Fibroblast of lung (primary cell): ENCODE measurements around the gene WDR49. TPM values are rescaled to one million over a fixed set of nuclear protein-coding genes. Genes with fewer than 3 reads are reported as not detected.

ENCODE experiments used
- DNase-seq, 2 donors: peaks; one replicate each; pipeline versions ENCODE4 v3.0.0 to v3.0.0-alpha.2; 2010; ENCODE audit warnings: low read depth in 2 of 2
- H2AFZ ChIP-seq: 2 replicates; pipeline ENCODE4 v1.5.1; 2012; ENCODE audit warnings: low read length, control low read depth, inconsistent platforms
- H3K27ac ChIP-seq: 2 replicates; pipeline ENCODE4 v1.5.1; 2011; ENCODE audit warnings: low read length, control low read depth; ENCODE audit not compliant: insufficient read depth
- H3K27me3 ChIP-seq: 2 replicates; pipeline ENCODE4 v1.5.1; 2011; ENCODE audit warnings: mild to moderate bottlenecking, low read length; ENCODE audit not compliant: control insufficient read depth, insufficient read depth
- H3K36me3 ChIP-seq: 2 replicates; pipeline ENCODE4 v1.5.1; 2011; ENCODE audit warnings: low read length; ENCODE audit not compliant: control insufficient read depth, insufficient read depth
- H3K4me1 ChIP-seq: 2 replicates; pipeline ENCODE4 v1.5.1; 2011; ENCODE audit warnings: low read length; ENCODE audit not compliant: control insufficient read depth, insufficient read depth; ENCODE audit errors: extremely low read depth
- H3K4me2 ChIP-seq: 2 replicates; pipeline ENCODE4 v1.5.1; 2011; ENCODE audit warnings: low read length, control low read depth; ENCODE audit not compliant: insufficient read depth; ENCODE audit errors: extremely low read depth
- H3K4me3 ChIP-seq, 4 experiments: fragments of 200-600 bp in 1 of 4; sonication (generic) in 1 of 4; replicated peaks in 1 of 4; 2 replicates each; pipeline ENCODE4 v1.5.1; 2011 to 2016; ENCODE audit warnings: low read length in 4 of 4, low read depth in 3 of 4, mild to moderate bottlenecking in 3 of 4, control low read depth in 2 of 4, inconsistent platforms in 1 of 4, mixed read lengths in 1 of 4; ENCODE audit not compliant: insufficient read depth in 1 of 4; ENCODE audit errors: control extremely low read depth in 1 of 4
- H3K79me2 ChIP-seq: 2 replicates; pipeline ENCODE4 v1.5.1; 2012; ENCODE audit warnings: mild to moderate bottlenecking, low read length, inconsistent platforms; ENCODE audit not compliant: control insufficient read depth, insufficient read depth
- H3K9ac ChIP-seq: 2 replicates; pipeline ENCODE4 v1.5.1; 2011; ENCODE audit warnings: mild to moderate bottlenecking, low read length, control low read depth; ENCODE audit not compliant: insufficient read depth
- H3K9me3 ChIP-seq: 2 replicates; pipeline ENCODE4 v1.5.1; 2012; ENCODE audit warnings: low read depth, low read length; ENCODE audit not compliant: control insufficient read depth, insufficient read depth
- H4K20me1 ChIP-seq: 2 replicates; pipeline ENCODE4 v1.5.1; 2011; ENCODE audit warnings: low read length; ENCODE audit not compliant: control insufficient read depth, insufficient read depth; ENCODE audit errors: extremely low read depth
- EZH2 ChIP-seq: IDR thresholded peaks from 2 replicates; pipeline ENCODE4 v1.5.1; 2012; ENCODE audit warnings: low read length, control low read depth, mild to moderate bottlenecking; ENCODE audit errors: missing control alignments
- polyA plus RNA-seq, 2 donors: library from polyadenylated mRNA; depleted of rRNA in 1 of 2; stranded (reverse) in 1 of 2; unstranded in 1 of 2; fragments of >200 nt; gene quantifications; 2 replicates each; pipeline ENCODE4 v1.2.1, GENCODE V29; 2011 to 2012; ENCODE audit warnings: missing spikeins in 1 of 2
- total RNA-seq: library from RNA; depleted of rRNA; stranded (reverse); fragments of >200 nt; gene quantifications from 2 replicates; pipeline ENCODE4 v1.2.1, GENCODE V29; 2014
- TF ChIP-seq, protein P1 (sequence below), 2 donors: IDR thresholded peaks in 1 of 2; conservative IDR thresholded peaks in 1 of 2; 1 replicate in 1 of 2; 2 replicates in 1 of 2; pipeline ENCODE4 v1.5.1; 2011 to 2012; ENCODE audit warnings: low read length in 2 of 2, control low read depth in 1 of 2, inconsistent platforms in 1 of 2, low read depth in 1 of 2, mild to moderate bottlenecking in 1 of 2

WDR49 gene
- total and polyA plus RNA-seq, 2 donors (not counting 1 experiment from before 2014, with no cell fraction given) = under 0.01 TPM; not detected in 1

GRCh38 chr3:167520266-167521005 lies 133.3 kb downstream of the WDR49 start:
- Histone ChIP-seq H3K9ac (no peak overlapping the region), H3K27ac (no peak overlapping the region), H3K79me2 (no peaks in the 10 kb centered on the region), H3K4me3 (no peak overlapping the region), H3K4me1 (no peaks in the 10 kb centered on the region), H2AFZ (no peak overlapping the region), H3K36me3 (no peaks in the 10 kb centered on the region), H4K20me1 (no peaks in the 10 kb centered on the region), H3K27me3 (no peaks in the 10 kb centered on the region), H3K4me2 (no peak overlapping the region), H3K9me3 (no peaks in the 10 kb centered on the region)
- no peak for DNase-seq
- TF ChIP-seq, protein P1, sequence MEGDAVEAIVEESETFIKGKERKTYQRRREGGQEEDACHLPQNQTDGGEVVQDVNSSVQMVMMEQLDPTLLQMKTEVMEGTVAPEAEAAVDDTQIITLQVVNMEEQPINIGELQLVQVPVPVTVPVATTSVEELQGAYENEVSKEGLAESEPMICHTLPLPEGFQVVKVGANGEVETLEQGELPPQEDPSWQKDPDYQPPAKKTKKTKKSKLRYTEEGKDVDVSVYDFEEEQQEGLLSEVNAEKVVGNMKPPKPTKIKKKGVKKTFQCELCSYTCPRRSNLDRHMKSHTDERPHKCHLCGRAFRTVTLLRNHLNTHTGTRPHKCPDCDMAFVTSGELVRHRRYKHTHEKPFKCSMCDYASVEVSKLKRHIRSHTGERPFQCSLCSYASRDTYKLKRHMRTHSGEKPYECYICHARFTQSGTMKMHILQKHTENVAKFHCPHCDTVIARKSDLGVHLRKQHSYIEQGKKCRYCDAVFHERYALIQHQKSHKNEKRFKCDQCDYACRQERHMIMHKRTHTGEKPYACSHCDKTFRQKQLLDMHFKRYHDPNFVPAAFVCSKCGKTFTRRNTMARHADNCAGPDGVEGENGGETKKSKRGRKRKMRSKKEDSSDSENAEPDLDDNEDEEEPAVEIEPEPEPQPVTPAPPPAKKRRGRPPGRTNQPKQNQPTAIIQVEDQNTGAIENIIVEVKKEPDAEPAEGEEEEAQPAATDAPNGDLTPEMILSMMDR (conservative IDR thresholded peaks at IDR 0.05 in 1 of 2, IDR thresholded peaks at IDR 0.05 in 1 of 2; ENCODE audit: low read depth in 1 of 2, low read length in 2 of 2) = no peak
- no peak for TF ChIP-seq EZH2

DNA sequence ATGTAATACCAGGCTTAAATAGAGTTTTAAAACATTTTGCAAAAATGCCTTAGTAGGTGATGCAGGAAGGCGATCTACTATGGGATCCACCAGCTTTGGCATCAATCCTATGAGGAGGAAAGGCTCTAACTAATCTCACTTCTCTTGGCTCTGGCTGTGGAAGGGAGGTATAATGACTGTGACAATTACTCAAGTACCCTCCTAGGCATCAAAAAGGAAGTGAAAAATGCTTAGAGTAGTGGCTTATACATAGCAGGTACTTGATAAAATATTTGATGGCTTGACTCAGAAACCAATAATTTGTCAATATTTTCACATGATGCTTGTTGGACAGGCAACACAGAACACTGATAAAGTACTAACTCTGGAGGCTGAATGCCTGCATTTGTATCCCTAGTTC lies 145.8 kb downstream of the WDR49 start:
- Histone ChIP-seq H3K27ac (no peak overlapping the region), H3K4me2 (no peak overlapping the region), H2AFZ (no peak overlapping the region), H3K79me2 (no peaks in the 10 kb centered on the region), H3K4me1 (no peaks in the 10 kb centered on the region), H3K9ac (no peak overlapping the region), H3K4me3 (no peak overlapping the region), H3K27me3 (no peaks in the 10 kb centered on the region), H3K36me3 (no peaks in the 10 kb centered on the region), H3K9me3 (no peaks in the 10 kb centered on the region), H4K20me1 (no peaks in the 10 kb centered on the region)
- no peak for DNase-seq
- TF ChIP-seq, protein P1 (conservative IDR thresholded peaks at IDR 0.05 in 1 of 2, IDR thresholded peaks at IDR 0.05 in 1 of 2; ENCODE audit: low read depth in 1 of 2, low read length in 2 of 2) = no peak
- TF ChIP-seq EZH2 = no peak

DNA sequence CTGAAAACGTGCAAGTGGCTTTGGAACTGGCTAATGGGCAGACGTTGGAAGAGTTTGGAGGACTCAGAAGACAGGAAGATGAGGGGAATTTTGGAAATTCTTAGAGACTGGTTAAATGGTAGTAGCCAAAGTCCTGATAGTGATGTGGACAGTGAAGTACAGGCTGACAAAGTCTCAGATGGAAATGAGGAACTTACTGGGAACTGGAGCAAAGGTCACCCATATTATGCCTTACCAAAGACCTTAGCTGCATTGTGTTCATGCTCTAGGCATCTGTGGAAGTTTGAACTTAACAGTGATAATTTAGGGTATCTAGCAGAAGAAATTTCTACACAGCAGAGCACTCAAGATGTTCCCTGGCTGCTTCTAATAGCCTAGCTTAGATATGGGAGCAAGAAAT lies 151.3 kb downstream of the WDR49 start:
- no peak overlapping the region for H3K4me3 ChIP-seq
- H4K20me1 ChIP-seq = no peaks in the 10 kb centered on the region
- no peak overlapping the region for H3K9ac ChIP-seq
- TF ChIP-seq, protein P1 (conservative IDR thresholded peaks at IDR 0.05 in 1 of 2, IDR thresholded peaks at IDR 0.05 in 1 of 2; ENCODE audit: low read depth in 1 of 2, low read length in 2 of 2) = no peak
- TF ChIP-seq EZH2 = no peak
- H3K27me3 ChIP-seq = no peaks in the 10 kb centered on the region
- DNase-seq = no peak
- no peak overlapping the region for H3K27ac ChIP-seq
- no peaks in the 10 kb centered on the region for H3K4me1 ChIP-seq
- H3K36me3 ChIP-seq = no peaks in the 10 kb centered on the region
- H3K79me2 ChIP-seq = no peaks in the 10 kb centered on the region
- H2AFZ ChIP-seq = no peak overlapping the region
- no peaks in the 10 kb centered on the region for H3K9me3 ChIP-seq
- no peak overlapping the region for H3K4me2 ChIP-seq
